Stomach (tissue), 4 donors: ENCODE measurements around the gene GUCY2C.

Source experiments
- CTCF ChIP-seq, 7 experiments: fragments of 450-650 bp in 4 of 7; fragments of 200-600 bp in 3 of 7; sonication (generic) in 3 of 7; IDR thresholded peaks; one replicate each; pipeline ENCODE4 v1.5.1; 2016 to 2019; ENCODE audit warnings: antibody characterized with exemption in 7 of 7, control low read depth in 2 of 7, mild to moderate bottlenecking in 1 of 7
- EP300 ChIP-seq: sonication (generic); formaldehyde crosslinking; IDR thresholded peaks from one replicate; pipeline ENCODE4 v1.6.1; 2017; ENCODE audit warnings: antibody characterized with exemption
- POLR2AphosphoS5 ChIP-seq, 3 donors: sonication (generic); formaldehyde crosslinking; IDR thresholded peaks; one replicate each; pipeline ENCODE4 v1.6.1; 2016; ENCODE audit warnings: antibody characterized with exemption in 3 of 3

GRCh38 chr12:14700935-14701334 lies 4.5 kb upstream of the GUCY2C start:
- TF ChIP-seq EP300 (no peak), CTCF (IDR thresholded peaks at IDR 0.05) (no peak), POLR2AphosphoS5 (IDR thresholded peaks at IDR 0.05) (no peak)
